Activated CD4-positive, CD25-positive, alpha-beta regulatory T cell treated with anti-CD3 and anti-CD28 coated beads, Interleukin-2, amount 50 U/mL, for 24 hours (primary cell): ENCODE data around the gene KHDC4.
A peak's percentile ranks its signal among the peaks of the same experiment; 100 is the strongest.

Experiments used
- ATAC-seq, 2 donors: fragments of 150-1000 bp; cut with Tn5 transposase; one replicate each; pipeline ENCODE4 v1.10.0; 2021; ENCODE audit warnings: mild to moderate bottlenecking in 1 of 2, moderate library complexity in 1 of 2

Gene KHDC4

GRCh38 chr1:155934097-155934935 lies at the start of gene KHDC4:
Gene KHDC4 (minus strand): TSS chr1:155934413. CDS start chr1:155934373, 40 bp downstream.
- peak; percentile 97 for ATAC-seq

- no peak for ATAC-seq
Measured at GRCh38 chr1:155983191-155984024, 49.2 kb upstream of the KHDC4 start.

GRCh38 chr1:155982106-155982505 lies 47.9 kb upstream of the KHDC4 start:
- ATAC-seq, result no peak

DNA sequence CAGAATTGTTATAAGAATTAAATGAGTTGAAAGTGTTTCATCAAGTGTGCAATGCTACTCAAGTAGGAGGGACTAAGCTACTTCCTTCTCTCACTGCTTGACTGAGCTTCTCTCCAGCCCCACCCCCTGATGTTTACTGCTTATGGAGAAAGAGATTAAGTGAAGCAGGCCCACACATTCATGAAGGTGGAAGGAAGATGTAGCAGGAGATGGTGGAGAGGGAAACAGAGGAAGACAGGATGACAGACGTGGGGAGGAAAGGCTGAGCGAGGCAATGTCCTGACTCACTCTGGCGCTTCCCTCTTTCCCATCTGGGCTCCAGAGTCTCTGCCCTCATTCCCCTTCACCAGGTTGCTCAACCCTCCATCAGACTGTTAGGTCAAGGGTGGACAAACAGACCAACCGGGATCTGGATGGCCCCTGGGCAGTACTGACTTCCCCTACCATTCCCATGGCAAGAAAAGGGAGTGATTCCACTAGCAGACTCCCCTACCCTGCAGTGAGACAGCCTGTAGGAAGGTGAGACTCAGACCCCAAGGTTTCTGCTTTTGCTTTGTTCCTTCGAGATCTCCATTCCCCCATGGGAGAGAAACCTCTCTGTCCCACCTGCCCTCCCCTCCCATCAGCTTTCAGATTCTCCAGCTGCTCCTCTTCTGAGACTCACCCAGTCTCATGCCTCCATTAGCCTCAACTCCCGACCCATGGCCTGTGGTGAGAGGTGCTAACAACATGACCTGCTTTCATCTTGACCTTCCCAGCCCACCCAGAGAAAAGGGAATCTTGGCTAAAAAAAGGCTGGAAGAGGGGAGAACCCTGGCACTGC lies 47.3 kb upstream of the KHDC4 start:
- ATAC-seq, result peak; percentile 17 to 20

GRCh38 chr1:155979597-155980343 lies 45.6 kb upstream of the KHDC4 start:
- no peak for ATAC-seq

GRCh38 chr1:155978973-155979429 lies 44.8 kb upstream of the KHDC4 start:
- ATAC-seq, result peak in 1 of 2 donors; percentile 4

GRCh38 chr1:155978325-155978972 lies 44.2 kb upstream of the KHDC4 start, which contains the start of gene ARHGEF2:
Gene ARHGEF2 (minus strand): TSS chr1:155978547. CDS start chr1:155978427, 120 bp downstream.
- peak; percentile 75 to 76 for ATAC-seq

GRCh38 chr1:155977690-155978324 lies 43.6 kb upstream of the KHDC4 start:
- peak; percentile 36 to 48 for ATAC-seq

GRCh38 chr1:155976913-155977689 lies 42.9 kb upstream of the KHDC4 start:
- peak in 1 of 2 donors; percentile 9 for ATAC-seq

DNA sequence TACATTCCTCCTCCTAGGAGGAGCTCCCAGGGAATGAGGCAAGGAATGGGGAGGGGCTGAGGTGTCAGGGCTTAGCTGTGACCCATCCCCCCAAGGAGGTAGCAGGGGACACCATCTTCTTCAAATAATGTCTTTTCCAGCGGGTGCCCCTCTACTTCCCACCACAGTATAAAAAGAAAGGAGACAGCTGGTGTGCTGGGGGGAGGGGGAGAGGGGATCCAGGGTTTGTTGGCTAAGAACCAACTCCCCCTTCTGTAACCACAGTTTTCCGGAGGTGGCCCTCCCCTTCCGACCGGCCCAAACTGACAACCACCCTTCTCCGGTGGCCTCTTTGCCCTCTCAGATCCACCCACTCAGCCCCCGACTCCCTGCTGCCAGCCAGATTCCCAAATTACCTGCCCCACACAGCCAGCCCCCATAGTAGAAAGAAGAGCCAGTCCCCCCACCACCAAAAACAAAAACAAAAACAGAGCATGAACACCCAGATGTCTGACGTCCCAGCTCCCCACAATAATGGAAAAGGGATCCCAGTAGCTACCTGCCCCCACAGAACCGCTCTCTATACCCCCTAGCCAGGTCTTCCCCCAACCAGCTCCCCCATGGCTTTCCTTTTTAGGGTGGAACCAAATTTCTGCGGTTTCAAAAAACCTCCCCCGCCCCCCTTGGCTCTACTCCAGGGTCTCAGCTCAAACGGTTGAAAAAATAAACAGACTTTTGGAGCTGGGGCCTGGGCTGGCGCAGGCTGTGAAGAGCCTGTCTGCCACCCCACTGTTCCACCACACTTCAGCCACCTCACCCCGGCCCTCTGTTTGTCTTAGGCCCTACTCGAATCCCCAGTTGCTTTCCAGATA lies 42.1 kb upstream of the KHDC4 start:
- ATAC-seq, result no peak

DNA sequence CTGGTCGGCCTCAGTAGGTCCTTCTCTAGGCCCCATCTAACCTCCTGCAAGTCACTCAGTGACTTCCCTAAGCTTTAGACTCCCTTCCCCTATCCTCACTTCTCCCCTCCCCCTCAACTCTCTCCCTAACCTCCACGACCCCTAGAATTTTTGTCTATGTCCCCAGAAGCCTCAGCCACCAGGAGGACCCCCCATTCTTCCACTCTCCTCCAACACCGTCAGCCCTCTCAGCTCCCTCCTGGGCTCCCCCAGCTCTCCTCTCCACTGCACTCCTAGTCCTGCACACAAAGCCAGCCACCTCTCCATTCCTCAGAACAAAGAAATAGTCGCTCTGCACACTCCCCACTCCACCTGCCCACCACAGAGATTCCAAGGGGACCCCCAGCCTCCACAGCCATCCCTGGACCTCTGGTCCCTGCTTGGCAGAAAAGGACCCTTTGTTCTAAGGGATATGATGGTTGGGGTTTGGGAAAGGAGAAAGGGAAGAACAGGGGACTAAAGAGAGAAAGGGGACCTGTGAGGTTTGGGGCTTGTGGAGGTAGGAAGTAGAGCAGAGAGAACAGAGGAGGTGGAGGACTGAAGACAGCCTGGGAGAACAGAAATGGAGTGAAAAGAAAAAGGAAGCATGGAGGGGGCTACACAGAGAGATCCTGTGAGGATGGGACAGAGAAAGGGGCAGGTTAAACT lies 41.3 kb upstream of the KHDC4 start:
- no peak for ATAC-seq

GRCh38 chr1:155974208-155975115 lies 40.2 kb upstream of the KHDC4 start:
- no peak for ATAC-seq

DNA sequence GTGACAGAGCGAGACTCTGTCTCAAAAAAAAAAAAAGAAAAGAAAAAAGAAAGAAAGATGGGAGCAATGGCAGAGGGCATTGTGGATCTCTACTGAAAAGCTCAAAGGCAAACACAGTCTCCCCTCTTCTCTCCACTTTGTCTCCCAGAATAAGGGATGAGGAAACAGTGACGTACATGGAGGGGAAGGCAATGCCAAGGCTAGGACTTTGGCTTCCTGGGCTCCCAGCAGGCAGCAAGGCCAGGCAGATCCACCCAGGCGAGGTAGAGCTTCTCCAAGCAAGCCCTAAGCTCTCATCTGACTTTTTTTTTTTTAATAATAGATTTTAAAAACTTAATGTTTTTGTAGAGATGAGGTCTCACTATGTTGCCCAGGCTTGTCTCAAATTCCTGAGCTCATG lies 39.5 kb upstream of the KHDC4 start:
- no peak for ATAC-seq

DNA sequence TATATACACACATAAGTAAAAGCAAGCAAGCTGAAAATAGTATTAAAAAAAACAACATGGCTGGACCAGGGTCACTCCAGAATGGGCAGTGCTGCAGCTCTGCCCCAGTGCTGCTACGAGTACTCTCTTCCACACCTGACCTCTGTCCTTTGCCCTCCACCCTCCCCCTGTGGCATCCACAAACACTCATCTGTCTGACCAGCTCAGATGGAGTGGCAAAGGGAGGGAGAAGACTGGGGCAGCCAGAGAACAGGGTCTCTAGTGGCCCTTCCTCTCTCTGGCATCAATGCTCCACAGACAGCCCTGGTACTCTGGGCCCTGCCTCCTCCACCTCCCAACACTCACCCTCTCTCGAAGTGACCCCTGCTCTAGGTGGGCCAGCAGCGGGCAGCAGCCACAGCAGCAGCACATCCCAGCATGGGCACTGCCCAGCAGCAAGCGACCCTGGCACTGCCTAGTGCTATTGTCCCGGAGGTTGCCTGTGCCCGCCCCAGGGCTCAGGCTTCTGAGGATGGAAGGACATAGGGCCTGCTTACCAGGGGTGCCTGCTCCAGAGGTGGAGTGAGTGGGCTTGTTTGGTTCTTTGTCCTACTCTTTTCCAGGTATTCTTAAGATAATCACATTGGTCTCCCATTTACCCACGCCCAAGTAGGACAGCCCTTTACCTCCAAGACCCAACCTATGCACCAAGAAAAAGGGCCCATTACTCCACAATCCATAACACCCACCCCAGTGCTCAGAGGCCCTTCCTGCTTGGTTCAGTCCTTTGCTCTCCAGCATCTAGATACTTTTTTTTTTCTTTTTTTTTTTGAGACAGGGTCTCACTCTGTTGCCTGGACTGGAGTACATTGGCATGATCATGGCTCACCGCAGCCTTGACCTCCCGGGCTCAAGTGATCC lies 37.9 kb upstream of the KHDC4 start:
- ATAC-seq, result no peak

DNA sequence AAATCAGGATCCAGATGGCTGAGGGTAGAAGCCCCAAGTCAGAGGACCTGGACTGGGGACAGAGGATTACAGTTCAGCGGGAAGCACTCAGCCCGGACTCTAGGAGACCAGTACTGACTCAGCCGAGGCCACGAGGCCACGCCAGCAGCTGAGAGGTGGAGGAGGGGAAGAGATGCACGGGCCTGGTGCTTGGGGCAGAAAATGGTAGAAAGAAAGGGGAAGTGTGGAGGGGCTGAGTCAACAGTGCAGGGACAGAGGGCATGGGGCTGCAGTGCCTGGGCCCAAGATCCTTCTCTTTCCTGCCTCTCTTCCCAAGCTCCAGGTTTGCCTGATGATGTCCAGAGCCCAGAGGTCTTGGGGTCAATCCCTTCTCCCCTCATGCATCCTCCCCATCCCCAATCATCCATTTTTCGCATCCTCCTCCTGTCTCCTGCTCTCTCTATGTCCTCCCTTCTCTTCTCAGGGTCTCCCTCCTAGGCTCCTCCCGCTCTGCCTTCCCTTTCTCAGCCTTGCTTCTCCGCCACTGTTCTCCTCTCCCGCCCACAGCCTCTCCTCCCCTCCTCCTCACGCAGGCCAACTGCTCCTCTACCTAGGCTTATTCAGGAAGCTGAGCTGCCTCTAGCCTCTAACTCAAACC lies 36.4 kb upstream of the KHDC4 start:
- peak; percentile 75 to 76 for ATAC-seq

- no peak for ATAC-seq
Measured at GRCh38 chr1:155969377-155969791, 35.2 kb upstream of the KHDC4 start.
